HEK293T (cell line): ENCODE data around the gene RTN1.

Source experiments
- BHLHE40 ChIP-seq: fragments of 450-650 bp; IDR thresholded peaks from 2 replicates; pipeline ENCODE4 v1.6.1; 2016; ENCODE audit warnings: mild to moderate bottlenecking, moderate library complexity, borderline replicate concordance
- CTBP1 ChIP-seq: fragments of 450-650 bp; IDR thresholded peaks from 2 replicates; pipeline ENCODE4 v1.6.1; 2016; ENCODE audit warnings: borderline replicate concordance
- FOXA1 ChIP-seq: fragments of 450-650 bp; IDR thresholded peaks from 2 replicates; pipeline ENCODE4 v1.6.1; 2016; ENCODE audit warnings: mild to moderate bottlenecking
- FOXK2 ChIP-seq: fragments of 450-650 bp; IDR thresholded peaks from 2 replicates; pipeline ENCODE4 v1.6.1; 2016; ENCODE audit warnings: mild to moderate bottlenecking
- FOXM1 ChIP-seq: fragments of 450-650 bp; IDR thresholded peaks from 2 replicates; pipeline ENCODE4 v1.6.1; 2017; ENCODE audit warnings: mild to moderate bottlenecking, borderline replicate concordance
- SP1 ChIP-seq: fragments of 450-650 bp; IDR thresholded peaks from 2 replicates; pipeline ENCODE4 v1.6.1; 2017
- SUZ12 ChIP-seq: fragments of 450-650 bp; IDR thresholded peaks from 2 replicates; pipeline ENCODE4 v1.6.1; 2016; ENCODE audit warnings: mild to moderate bottlenecking
- TARDBP ChIP-seq: fragments of 450-650 bp; IDR thresholded peaks from 2 replicates; pipeline ENCODE4 v1.6.1; 2016
- ZNF384 ChIP-seq: fragments of 450-650 bp; IDR thresholded peaks from 2 replicates; pipeline ENCODE4 v1.6.1; 2016
- TF ChIP-seq, protein P1 (sequence below): fragments of 450-650 bp; IDR thresholded peaks from 2 replicates; pipeline ENCODE4 v1.6.1; 2016

- TF ChIP-seq SP1 (no peak), TARDBP (no peak), FOXA1 (no peak), SUZ12 (no peak), FOXM1 (no peak), ZNF384 (no peak), FOXK2 (no peak), BHLHE40 (no peak), CTBP1 (no peak)
- TF ChIP-seq, protein P1, sequence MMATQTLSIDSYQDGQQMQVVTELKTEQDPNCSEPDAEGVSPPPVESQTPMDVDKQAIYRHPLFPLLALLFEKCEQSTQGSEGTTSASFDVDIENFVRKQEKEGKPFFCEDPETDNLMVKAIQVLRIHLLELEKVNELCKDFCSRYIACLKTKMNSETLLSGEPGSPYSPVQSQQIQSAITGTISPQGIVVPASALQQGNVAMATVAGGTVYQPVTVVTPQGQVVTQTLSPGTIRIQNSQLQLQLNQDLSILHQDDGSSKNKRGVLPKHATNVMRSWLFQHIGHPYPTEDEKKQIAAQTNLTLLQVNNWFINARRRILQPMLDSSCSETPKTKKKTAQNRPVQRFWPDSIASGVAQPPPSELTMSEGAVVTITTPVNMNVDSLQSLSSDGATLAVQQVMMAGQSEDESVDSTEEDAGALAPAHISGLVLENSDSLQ: no peak
Observed at GRCh38 chr14:59828276-59828675, 42.3 kb downstream of the RTN1 start.
